ENCODE measurements around the gene PM20D1.
"Not testable (repeated sequence)": the region's sequence is repeated elsewhere in the genome, so short reads cannot be mapped to it uniquely, and the experiment has no call there.

Gene PM20D1, protein sequence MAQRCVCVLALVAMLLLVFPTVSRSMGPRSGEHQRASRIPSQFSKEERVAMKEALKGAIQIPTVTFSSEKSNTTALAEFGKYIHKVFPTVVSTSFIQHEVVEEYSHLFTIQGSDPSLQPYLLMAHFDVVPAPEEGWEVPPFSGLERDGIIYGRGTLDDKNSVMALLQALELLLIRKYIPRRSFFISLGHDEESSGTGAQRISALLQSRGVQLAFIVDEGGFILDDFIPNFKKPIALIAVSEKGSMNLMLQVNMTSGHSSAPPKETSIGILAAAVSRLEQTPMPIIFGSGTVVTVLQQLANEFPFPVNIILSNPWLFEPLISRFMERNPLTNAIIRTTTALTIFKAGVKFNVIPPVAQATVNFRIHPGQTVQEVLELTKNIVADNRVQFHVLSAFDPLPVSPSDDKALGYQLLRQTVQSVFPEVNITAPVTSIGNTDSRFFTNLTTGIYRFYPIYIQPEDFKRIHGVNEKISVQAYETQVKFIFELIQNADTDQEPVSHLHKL

DNA sequence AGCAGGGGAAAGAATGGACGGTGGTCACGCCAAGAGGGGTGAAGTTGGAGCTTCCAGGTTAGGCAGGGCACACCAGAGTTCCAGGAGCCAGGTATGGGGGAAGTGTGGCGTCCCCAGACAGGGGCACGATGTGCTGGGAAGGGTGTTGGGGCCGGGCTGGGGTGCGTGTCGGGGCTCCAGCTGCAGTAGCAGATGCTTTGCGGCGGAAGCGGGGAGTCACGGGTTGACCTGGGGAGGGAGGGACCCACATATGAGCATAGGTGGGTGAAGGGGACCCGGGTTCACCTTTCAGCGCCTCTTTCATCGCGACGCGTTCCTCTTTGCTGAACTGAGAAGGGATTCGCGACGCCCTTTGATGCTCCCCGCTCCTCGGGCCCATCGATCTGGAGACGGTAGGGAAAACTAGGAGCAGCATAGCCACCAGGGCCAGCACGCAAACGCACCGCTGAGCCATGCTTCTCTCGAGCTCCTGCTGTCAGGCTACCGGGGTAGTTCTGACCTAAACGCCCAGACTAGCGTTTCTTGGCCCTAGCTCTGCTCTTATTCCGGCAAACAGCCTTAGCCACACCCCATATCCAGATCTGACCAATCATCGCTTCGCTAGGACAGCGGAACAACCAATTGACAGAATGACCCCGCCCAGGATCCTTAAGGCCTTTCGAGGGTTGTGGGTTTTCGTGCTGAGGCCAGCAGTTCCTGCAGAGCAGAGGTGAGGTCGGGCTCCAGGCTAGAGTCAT lies at the start of gene PM20D1:
Gene PM20D1 (minus strand): TSS at position 514 of the 737 bp plus-strand sequence. CDS start 60 bp downstream, at position 454.
- no peak for DNase-seq

- no peak for DNase-seq
Observed at GRCh38 chr1:205896351-205896750, 46.4 kb upstream of the PM20D1 start.

DNA sequence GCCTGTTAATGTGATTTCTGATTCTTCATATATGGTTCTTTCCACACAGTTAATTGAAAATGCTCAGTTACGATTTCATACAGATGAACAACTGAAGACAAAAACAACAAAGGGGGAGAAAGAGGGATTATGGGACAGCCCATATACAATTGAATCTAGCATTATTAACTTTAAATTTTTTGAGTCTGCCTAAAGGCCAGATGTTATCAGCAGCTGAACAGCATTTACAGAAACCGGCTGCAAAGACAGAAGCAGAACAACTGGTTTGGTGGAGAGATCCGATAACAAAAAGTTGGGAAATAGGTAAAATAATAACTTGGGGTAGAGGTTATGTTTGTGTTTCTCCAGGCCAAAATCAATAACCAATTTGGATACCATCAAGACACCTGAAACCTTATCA lies 44.2 kb upstream of the PM20D1 start:
- DNase-seq: not testable (repeated sequence)

DNA sequence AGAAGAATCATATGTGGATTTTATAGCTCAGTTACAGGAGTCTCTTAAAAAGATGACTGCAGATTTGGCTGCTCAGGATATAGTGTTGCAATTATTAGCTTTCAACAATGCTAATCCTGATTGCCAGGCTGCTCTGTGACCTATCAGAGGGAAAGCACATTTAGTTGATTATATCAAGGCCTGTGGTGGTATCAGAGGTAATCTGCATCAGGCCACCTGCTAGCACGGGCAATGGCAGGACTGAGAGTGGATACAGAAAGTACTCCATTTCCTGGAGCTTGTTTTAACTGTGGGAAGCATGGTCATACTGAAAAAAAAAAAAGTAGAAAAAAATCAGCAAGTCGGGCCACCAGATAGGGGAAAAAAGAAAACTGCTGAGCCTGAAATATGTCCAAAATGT lies 42.2 kb upstream of the PM20D1 start:
- DNase-seq: not testable (repeated sequence)

- DNase-seq: not testable (repeated sequence)
Observed at GRCh38 chr1:205891481-205891880, 41.5 kb upstream of the PM20D1 start.

GRCh38 chr1:205890631-205891030 lies 40.7 kb upstream of the PM20D1 start:
- DNase-seq: not testable (repeated sequence)

- not testable (repeated sequence) for DNase-seq
Observed at GRCh38 chr1:205889706-205890105, 39.8 kb upstream of the PM20D1 start.

DNA sequence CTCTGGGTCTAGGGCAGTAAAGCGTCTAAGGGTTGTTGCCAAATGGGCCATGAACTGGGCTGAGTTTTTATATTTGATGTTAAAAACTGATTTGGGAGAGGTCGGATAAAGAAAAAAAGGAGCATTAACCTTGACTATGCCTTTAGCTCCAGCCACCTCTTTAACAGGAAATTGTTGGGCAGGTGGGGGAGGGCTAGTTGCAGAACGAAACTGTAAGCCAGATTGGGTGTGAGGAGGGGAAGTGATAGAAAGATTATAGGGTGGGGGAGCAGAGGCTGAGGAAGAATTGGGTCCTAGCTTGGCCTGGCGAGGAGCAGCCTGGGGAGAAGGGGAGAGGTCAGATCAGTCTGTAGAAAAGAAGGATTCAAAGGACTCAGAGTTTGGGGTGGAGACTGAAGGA lies 39.1 kb upstream of the PM20D1 start:
- DNase-seq: not testable (repeated sequence)

DNA sequence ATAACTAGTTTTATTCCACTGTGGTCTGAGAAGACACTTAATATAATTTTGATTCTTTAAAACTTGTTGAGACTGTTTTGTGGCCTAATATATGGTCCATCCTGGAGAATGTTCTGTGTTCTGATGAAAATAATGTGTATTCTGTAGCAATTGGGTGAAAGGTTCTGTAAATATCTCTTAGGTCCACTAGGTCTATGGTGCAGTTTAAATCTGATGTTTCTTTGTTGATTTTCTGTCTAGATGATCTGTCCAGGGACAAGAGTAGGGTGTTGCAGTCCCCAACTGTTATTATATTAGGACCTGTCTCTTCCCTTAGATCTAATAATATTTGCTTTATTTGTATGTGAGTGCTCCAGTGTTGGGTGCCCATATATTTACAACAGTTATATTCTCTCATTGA lies 33.9 kb upstream of the PM20D1 start:
- no peak for DNase-seq

DNA sequence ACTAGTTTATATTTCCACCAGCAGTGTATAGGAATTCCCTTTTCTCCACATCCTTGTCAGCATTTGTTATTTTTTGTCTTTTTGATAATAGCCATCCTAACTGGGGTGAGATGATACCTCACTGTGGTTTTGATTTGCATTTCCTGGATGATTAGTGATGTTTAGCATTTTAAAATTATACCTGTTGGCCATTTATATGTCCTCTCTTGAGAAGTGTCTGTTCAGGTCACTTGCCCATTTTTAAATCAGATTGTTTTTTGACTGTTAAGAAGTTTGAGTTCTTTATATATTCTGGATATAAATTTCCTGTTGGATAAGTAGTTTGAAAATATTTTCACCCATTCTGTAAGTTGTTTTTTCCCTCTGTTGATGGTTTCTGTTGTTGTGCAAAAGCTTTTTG lies 31.0 kb upstream of the PM20D1 start:
- no peak for DNase-seq

GRCh38 chr1:205879974-205880373 lies 30.0 kb upstream of the PM20D1 start:
- no peak for DNase-seq

GRCh38 chr1:205878026-205878425 lies 28.1 kb upstream of the PM20D1 start:
- no peak for DNase-seq

DNA sequence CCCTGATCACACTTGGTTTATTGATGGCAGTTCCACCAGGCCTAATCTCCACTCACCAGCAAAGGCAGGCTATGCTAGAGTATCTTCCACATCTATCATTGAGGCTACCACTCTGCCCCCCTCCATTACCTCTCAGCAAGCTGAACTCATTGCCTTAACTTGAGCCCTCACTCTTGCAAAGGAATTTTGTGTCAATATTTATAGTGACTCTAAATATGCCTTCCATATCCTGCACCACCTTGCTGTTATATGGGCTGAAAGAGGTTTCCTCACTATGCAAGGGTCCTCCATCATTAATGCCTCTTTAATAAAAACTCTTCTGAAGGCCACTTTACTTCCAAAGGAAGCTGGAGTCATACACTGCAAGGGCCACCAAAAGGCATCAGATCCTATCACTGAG lies 23.2 kb upstream of the PM20D1 start:
- DNase-seq: not testable (repeated sequence)

DNA sequence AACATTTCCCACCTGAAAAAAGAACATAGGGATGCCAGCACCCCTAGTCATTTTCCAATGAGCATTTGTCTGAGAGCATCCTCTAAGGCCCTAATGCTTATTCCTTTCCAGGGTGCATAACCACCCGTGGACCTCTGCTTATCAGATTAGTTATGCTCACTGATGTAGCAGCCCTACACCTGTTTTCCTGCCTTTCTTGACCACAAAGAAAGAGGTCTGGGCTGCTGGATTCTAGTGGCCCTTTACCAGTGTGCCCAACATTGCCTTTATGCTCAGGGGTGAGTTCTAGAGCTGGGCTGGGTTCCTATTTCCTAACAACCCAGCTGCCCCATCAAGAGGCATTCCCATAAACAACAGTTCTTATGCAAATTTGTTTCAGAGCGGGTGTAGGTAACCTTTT lies 20.3 kb upstream of the PM20D1 start:
- DNase-seq: no peak

DNA sequence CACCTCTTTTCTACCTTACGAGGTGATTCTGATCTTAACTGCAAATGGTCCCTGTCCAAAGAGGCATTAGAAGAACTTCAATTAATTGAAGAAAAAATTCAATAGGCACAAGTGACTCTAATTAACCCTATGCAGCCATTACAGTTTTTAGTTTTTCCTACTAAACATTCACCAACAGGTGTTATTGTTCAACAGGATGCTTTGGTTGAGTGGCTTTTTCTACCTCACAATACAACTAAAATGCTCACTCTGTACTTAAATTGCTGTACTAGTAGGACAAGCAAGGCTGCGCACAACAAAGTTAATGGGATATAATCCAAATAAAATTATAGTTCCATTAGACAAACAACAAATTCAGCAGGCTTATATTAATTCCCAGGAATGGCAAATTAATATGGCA lies 11.6 kb upstream of the PM20D1 start:
- no peak for DNase-seq

GRCh38 chr1:205858141-205858961 lies 8.4 kb upstream of the PM20D1 start:
- DNase-seq: no peak

DNA sequence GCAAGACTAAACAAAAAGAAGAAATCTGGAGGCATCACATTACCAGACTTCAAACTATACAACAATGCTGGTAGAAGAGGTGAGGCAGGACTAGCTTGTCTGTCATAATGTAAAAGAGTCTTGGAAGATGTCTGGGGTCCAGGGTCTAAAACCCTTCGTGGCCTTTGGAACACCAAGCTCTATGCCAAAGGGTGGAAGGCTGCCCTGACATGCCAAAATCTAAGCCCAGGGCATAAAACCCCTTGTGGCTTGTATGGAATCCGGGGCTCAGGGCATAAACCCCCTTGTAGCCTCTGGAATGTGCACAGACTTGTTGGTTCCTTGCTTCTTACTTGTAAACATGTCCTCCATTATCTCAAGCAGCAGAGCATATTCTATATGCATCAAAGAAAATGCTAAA lies 7.6 kb upstream of the PM20D1 start:
- DNase-seq: not testable (repeated sequence)

DNA sequence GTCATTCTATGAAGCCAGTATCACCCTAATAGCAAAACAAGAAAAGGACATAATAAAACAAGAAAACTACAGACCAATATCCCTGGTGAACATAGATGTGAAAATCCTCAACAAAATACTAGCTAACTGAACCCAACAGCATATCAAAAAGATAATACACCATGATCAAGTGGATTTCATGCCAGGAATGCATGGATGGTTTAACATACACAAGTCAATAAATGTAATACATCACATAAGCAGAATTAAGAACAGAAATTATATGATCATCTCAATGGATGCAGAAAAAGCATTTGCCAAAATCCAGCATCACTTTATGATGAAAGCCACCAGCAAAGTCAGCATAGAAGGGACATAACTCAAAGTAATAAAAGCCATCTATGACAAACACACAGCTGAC lies 6.5 kb upstream of the PM20D1 start:
- no peak for DNase-seq

DNA sequence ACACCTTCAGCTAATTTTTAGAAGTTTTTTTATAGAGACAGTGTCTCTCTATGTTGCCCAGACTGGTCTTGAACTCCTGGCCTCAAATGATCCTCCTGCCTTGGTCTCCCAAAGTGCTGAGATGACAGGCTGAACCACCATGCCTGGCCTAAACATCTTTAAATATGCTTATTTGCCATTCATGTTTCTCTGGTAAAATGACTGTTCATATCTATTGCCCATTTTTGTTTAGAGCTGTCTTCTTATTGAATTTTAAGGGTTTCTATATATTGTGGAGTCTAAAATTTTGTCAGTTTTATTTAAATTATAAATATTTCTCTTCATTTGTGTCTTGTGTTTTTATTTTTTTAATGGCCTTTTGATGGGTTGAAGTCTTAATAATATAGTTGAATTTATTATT lies 3.0 kb upstream of the PM20D1 start:
- DNase-seq: no peak

DNA sequence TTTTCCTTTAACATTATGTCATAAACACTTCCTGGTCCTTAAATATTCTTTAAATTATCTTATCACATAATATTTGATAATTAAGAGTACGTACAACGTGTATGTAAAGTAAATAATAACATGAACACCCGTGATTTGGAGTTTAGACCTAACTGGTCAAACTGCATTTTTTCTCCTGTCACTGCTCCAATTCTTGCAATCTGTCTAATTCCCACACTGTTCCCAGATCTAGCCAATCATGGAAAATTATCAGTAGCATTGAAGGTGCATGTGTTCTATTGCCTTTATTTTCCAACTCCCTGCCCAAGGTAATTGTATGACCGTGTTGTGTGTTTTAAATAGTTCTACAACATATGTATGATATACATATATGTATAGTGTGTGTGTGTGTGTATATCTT lies 2.1 kb upstream of the PM20D1 start:
- DNase-seq: no peak

- DNase-seq: no peak
Observed at GRCh38 chr1:205843036-205843859, 6.7 kb downstream of the PM20D1 start.

DNA sequence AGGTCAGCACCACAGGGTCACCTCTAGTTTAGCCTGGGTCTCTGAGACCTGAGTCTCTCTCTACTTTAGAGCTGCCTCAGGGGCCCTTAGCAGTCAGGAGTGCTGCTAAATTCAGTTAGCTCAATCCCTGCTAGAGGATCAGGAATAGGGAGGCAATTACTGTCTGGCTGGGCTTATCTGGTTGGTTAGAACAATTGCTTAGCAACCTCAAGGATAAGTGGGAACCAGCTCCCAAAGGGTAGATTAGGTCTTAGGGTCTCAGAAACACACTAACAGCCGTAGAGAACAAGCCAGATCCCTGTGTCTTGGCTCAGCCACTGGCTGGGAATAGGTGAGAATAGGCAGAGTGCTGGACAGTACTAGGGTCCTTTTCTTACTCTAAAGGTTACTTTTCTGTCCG lies 7.7 kb downstream of the PM20D1 start:
- no peak for DNase-seq
